NCI-H748 treated with DMSO at 0.1 percent for 48 hours (cell line): ENCODE results near the gene KHSRP.

Experiments used
- DNase-seq: peaks from one replicate; lab custom pipeline; 2025; lab: John Stamatoyannopoulos, UW

Gene KHSRP

DNA sequence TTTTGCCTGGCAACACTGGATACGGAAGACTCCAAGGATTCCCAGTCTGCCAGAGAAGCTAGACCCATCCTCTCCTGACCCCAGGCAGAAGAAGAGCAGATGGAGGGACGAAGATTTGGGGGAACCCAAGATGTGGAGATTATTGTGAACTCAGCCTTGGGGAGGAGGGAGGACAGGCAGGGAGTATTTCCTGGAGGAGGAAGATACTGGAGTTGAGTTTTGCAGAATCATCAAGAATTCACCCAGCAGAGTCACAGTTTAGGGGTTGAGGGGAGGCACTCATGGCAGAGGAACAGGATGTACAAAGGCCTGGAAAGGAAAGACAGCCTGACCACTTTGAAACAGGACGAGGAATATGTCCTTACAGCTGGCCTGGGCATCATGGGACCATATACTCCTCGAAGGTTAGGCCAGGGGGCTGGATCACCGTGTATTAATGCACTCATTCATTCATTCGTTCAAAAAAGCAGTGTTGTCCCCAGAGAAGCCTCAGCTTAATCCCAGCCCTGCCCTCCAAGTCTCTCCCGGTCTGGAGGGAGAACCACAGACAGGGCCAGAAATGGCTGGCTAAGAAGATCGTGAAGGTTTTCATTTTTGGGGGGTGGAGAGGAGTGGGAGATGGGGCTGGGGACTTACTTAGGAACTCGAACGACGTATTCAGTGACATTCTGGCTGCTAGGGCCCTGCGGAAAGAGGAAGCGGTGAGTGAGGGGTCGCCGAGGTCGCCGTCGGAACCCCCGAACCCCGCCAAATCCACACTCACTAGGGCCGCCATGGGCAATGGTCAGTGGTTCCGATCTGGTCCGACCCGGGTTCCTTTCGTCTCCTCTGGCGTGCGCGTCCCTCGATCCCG is 32.2 kb downstream of the KHSRP start:
- no peak for DNase-seq

GRCh38 chr19:6387372-6387771 is 37.2 kb downstream of the KHSRP start:
- no peak for DNase-seq

GRCh38 chr19:6384381-6384780 is 40.2 kb downstream of the KHSRP start:
- DNase-seq, result no peak

GRCh38 chr19:6383188-6383587 is 41.4 kb downstream of the KHSRP start:
- no peak for DNase-seq

DNA sequence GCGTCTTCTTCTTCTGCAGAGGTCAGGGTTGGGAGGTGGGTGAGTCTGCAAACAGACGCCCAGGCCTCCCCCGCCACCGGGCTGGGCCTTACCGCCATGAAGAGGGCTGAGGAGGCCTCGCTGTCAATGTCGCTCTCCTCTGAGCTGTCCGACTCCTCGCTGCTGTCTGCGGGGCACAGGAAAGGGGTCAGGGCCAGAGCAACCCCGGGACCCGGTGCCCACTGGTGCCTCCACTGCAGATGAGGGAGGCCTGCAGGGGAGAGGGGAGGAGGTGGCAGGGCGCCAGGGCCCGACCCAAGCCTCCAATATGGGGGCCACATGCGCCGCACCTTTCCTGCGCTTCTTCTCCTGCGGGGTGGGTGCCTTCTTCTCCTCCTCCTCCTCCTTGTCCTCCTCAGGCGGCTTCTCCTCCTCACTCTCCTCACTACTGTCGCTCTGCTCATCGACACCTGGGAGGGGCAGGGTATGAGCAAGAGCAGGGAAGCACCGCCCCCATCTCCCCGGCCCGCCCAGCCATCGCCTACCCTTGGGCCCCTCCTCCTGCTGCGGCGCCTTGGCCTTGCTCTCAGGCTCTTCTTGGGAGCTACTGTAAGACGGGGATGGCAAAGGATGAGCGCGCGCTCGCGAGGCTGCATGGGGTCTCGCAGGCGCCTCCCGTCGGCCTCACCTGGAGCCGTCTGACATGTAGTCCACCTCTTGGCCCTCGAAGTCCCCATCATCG is 43.4 kb downstream of the KHSRP start:
- no peak for DNase-seq

DNA sequence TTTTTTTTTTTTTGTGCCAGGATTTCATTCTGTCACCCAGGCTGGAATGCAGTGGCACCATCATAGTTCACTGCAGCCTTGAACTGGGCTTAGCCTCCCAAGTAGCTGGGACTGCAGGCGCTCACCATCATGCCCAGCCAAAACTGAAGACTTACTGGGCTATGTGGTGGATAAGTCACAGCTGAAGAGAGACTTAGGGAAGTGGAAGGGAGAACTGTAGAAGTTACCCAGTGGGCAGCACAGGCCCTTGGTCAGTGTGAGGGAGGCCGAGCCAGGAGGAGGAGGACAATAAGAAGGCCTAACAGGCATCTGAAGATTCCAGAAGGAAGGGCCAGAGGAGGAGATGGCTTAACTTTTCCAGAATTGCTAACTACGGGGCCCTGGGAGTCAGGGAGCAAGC is 44.9 kb downstream of the KHSRP start:
- no peak for DNase-seq

- no peak for DNase-seq
These were observed 46.1 kb downstream of the KHSRP start for GRCh38 chr19:6378486-6378885.

DNA sequence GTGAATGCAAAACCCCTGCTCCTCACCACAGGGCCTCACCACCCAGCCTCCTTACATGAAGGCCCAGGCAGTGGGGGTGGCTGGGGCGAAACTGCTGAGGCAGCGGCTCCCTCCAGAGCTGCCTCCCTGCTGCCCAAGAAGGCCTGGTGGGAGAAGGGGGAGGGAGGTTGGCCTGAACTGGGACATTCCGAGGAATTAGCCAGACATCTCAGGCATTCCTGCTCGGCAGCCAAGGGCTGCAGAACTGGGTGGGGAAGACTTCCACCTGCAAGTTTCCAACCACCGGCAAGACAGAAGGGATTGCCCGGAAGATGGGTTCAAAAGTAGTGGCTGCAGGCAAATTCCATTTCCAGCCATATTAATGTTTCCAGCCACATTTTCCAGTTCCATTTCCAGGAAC is 46.6 kb downstream of the KHSRP start:
- DNase-seq, result no peak

GRCh38 chr19:6376512-6377190 is 48.0 kb downstream of the KHSRP start:
- no peak for DNase-seq

GRCh38 chr19:6375411-6376010 is 49.1 kb downstream of the KHSRP start, which contains the start of gene PSPN:
Gene PSPN (minus strand): TSS chr19:6375933. CDS start chr19:6375849, 84 bp downstream.
- DNase-seq, result no peak

- DNase-seq, result no peak
These were observed 49.8 kb downstream of the KHSRP start for GRCh38 chr19:6374711-6375410.

DNA sequence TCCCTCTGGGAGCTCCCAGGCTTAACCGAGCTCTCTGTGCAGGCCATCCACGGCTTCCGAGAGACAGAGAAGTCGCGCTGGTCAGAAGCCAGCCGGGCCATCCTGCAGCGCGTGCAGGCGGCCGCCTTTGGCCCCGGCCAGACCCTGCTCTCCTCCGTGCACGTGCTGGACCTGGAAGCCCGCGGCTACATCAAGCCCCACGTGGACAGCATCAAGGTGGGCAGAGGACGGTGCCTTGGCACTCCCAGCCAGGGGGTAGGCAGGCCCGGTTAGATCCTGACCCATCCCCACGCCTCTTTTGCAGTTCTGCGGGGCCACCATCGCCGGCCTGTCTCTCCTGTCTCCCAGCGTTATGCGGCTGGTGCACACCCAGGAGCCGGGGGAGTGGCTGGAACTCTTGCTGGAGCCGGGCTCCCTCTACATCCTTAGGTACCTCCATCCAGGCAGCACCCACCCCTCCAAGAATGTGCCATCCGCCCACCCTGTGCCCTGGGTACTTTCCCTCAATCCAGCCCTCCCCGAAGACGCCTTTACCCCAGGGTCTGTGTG is 50.4 kb downstream of the KHSRP start:
- DNase-seq, result no peak

GRCh38 chr19:6373813-6374108 is 50.9 kb downstream of the KHSRP start:
- no peak for DNase-seq

DNA sequence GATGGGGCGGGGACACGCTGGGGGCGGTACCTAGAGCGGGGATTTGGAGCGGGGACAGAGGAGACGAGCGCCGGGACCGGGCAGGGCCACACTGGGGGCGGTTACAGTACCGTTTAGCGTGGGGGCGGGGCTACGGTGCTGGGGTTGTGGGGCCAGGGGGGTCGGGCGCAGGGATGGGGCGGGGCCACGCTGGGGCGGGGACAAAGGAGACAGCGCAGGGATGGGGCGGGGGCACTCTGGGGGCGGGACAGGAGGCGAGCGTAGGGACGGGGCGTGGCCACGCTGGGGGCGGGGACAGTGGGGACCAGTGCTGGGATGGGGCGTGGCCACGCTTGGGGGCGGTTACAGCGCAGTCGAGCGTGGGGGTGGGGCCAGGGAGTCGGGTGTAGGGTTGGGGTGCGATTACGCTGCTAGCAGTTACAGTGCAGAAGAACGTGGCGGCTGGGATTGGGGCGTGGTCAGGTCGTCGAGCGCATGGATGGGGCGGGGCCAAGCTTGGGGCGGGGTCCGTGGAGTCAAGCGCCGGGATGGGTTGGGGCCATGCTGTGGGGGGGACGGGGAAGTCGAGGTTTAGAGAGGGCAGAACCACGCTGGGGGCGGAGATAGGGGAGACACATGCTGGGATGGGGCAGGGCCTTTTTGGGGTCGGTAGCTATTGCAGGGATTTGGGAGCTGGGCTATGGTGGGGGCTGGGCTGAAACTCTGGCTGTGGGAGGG is 51.4 kb downstream of the KHSRP start:
- peak; percentile 86 for DNase-seq

DNA sequence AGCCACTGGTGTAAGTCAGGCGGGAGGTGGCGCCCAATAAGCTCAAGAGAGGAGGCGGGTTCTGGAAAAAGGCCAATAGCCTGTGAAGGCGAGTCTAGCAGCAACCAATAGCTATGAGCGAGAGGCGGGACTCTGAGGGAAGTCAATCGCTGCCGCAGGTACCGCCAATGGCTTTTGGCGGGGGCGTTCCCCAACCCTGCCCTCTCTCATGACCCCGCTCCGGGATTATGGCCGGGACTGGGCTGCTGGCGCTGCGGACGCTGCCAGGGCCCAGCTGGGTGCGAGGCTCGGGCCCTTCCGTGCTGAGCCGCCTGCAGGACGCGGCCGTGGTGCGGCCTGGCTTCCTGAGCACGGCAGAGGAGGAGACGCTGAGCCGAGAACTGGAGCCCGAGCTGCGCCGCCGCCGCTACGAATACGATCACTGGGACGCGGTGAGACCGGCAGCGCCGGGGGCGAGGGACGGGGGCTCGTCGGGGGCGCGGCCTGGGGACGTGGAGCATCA is 52.0 kb downstream of the KHSRP start, which contains the start of gene ALKBH7:
Gene ALKBH7 (plus strand): TSS at position 201 of the 502 bp plus-strand sequence. CDS start 27 bp downstream, at position 228.
- DNase-seq, result peak; percentile 97

DNA sequence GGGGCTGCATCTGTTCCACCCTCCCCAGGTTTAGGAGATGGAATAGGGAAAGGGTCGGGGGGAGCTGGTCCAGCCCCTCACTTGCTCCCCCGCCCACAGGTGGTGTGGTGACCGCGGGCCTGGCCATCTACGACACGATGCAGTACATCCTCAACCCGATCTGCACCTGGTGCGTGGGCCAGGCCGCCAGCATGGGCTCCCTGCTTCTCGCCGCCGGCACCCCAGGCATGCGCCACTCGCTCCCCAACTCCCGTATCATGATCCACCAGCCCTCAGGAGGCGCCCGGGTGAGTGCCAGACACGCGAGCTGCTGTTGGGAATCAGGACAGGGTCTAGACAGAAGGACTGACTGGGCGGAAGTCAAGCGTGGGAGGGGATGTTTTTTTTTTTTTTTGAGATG is 60.3 kb downstream of the KHSRP start:
- no peak for DNase-seq
